Stimulated activated CD8-positive, alpha-beta memory T cell treated with anti-CD3 and anti-CD28 coated beads, Interleukin-2, amount 100 ng/mL, for 1 hour (primary cell): Measurements from ENCODE around the gene CDH15.
A peak's percentile ranks its signal among the peaks of the same experiment; 100 is the strongest.
"Not testable (repeated sequence)": the region's sequence is repeated elsewhere in the genome, so short reads cannot be mapped to it uniquely, and the experiment has no call there.

ENCODE experiments used
- DNase-seq, 2 donors: peaks; one replicate each; pipeline ENCODE4 v3.0.0-alpha.2; 2020; ENCODE audit warnings: low read depth in 2 of 2

CDH15 gene

GRCh38 chr16:89233678-89234490, 62.3 kb downstream of the CDH15 start:
- DNase-seq = no peak

GRCh38 chr16:89237733-89238132, 66.2 kb downstream of the CDH15 start:
- DNase-seq = no peak

DNA sequence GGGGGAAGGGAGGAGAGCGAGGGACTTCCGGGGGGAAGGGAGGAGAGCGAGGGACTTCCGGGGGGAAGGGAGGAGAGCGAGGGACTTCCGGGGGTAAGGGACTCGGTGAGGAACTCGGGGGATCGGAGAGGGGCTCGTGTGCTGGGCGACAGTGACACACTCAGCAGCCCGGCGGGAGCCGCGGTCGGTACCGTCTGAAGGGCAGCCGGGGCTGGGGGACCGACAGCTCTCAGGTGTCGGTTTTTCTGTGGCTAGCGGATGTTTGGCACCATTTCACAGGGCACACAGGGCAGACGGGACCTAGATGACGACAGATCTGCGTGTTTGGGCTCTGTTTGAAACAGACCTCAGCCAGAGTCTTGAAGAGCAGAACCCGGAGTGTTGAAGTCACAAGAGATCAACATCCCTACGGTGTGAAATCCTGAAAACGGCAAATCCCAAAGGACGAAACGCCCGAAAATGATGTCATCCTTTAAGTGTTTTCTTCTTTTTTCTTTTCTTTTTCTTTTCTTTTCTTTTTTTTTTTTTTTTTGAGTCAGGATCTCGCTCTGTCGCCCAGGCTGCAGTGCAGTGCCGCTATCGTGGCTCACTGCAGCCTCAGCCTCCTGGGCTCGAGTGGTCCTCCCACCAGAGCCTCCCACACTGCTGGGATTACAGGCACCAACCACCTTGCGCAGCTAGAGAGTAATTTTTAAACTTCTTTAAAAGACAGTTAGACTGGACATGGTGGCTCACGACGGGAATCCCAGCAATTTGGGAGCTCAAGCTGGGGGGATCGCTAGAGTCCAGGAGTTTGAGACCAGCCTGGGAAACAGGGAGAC, 69.8 kb downstream of the CDH15 start:
- peak; percentile 44 to 57 for DNase-seq

DNA sequence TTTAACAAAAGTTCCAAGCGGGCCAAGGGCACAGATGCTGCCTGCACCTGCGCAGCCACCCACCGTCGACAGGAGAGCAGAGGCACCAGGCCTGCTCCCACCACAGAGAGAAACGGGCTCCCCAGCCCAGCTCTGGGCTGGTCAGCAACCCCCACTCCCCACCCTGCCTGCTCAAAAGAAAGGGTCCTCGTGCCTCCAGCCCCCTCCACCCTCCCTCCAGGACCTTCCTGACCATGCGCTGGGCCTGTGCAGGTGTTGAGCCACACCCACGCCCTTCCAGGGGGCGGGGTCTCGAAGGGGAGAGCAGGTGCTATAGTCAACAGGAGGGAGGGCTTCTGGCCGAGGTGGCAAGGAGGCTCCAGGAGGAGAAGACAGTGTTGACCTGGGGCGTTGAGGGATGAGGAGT, 71.2 kb downstream of the CDH15 start:
- DNase-seq = no peak

- no peak for DNase-seq
These were observed 72.1 kb downstream of the CDH15 start for GRCh38 chr16:89243664-89244063.

- not testable (repeated sequence) for DNase-seq
These were observed 72.7 kb downstream of the CDH15 start for GRCh38 chr16:89244264-89244663.

DNA sequence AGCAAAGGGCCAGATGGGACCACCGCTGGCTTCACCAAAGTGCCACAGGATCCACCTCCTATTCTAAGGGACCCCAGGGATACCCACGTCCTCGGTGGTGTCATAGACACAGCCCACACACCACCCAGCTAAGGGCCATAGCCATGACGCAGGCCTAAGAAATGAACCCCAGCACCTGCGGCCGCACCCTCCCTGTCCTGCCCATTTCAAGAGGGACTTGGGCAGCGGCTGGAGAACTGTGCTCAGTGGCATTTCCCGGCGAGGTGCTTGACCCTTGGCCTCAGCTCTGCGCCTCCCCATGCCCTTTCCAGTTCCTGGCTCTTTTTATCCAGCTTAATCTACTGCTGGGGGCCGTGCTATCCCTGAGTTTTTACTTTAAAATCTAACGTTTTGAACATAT, 73.2 kb downstream of the CDH15 start:
- DNase-seq = no peak
